SK-N-SH (cell line): Measurements from ENCODE around the gene UBL7. TPM values are rescaled to one million over a fixed set of nuclear protein-coding genes. Genes with fewer than 3 reads are reported as not detected.

ENCODE experiments used
- CTCF ChIA-PET: fragments of 300-600, 350-600 bp; formaldehyde crosslinking; extraction: SDS; loops from one replicate; lab custom pipeline; 2021; lab: Yijun Ruan, JAX
- POLR2A ChIA-PET: fragments of 350-600 bp; sonication (Branson Sonifier 250); formaldehyde crosslinking; extraction: SDS; loops from one replicate; lab custom pipeline; 2020; ENCODE audit warnings: antibody characterized with exemption, inconsistent platforms; lab: Yijun Ruan, JAX
- DNase-seq: peaks from one replicate; pipeline ENCODE4 v3.0.0; 2012
- H2AFZ ChIP-seq: fragments of 200-600 bp; sonication (generic); 2 replicates; pipeline ENCODE4 v1.8.1; 2016; ENCODE audit warnings: antibody characterized with exemption, mild to moderate bottlenecking, low read depth
- H3F3A ChIP-seq: fragments of 200-600 bp; sonication (generic); replicated peaks from 2 replicates; pipeline ENCODE3; 2016; ENCODE audit warnings: antibody characterized with exemption, mild to moderate bottlenecking; ENCODE audit not compliant: insufficient read depth
- H3K27ac ChIP-seq, 2 experiments: fragments of 200-500 bp in 1 of 2; fragments of 200-600 bp in 1 of 2; sonication (Bioruptor generic) in 1 of 2; sonication (generic), shearing (Covaris generic) in 1 of 2; 2 replicates each; pipeline versions ENCODE4 v1.5.1 to v1.6.1; 2014 to 2016; ENCODE audit warnings: low read depth in 2 of 2, inconsistent platforms in 1 of 2, low read length in 1 of 2, mild to moderate bottlenecking in 1 of 2, mixed read lengths in 1 of 2
- H3K27me3 ChIP-seq: fragments of 200-600 bp; sonication (generic), shearing (Covaris generic); 2 replicates; pipeline ENCODE4 v1.6.1; 2016; ENCODE audit warnings: mixed run types; ENCODE audit not compliant: insufficient read depth
- H3K36me3 ChIP-seq, 2 experiments: fragments of 200-500 bp in 1 of 2; fragments of 200-600 bp in 1 of 2; sonication (Bioruptor generic) in 1 of 2; sonication (generic) in 1 of 2; replicated peaks in 1 of 2; 2 replicates each; pipeline versions ENCODE3 to v1.5.1; 2014 to 2016; ENCODE audit warnings: low read length in 1 of 2, mild to moderate bottlenecking in 1 of 2; ENCODE audit not compliant: insufficient read depth in 2 of 2, control insufficient read depth in 1 of 2
- H3K4me1 ChIP-seq, 2 experiments: fragments of 200-500 bp in 1 of 2; fragments of 200-600 bp in 1 of 2; sonication (Bioruptor generic) in 1 of 2; sonication (generic), shearing (Covaris generic) in 1 of 2; 2 replicates each; pipeline versions ENCODE4 v1.5.1 to v1.6.1; 2014 to 2016; ENCODE audit warnings: low read depth in 1 of 2, low read length in 1 of 2, mixed run types in 1 of 2; ENCODE audit not compliant: insufficient read depth in 2 of 2, control insufficient read depth in 1 of 2
- H3K4me2 ChIP-seq: fragments of 200-600 bp; sonication (generic), shearing (Covaris generic); 2 replicates; pipeline ENCODE4 v1.6.1; 2017; ENCODE audit warnings: mixed run types
- H3K4me3 ChIP-seq, 2 experiments: fragments of 200-500 bp in 1 of 2; fragments of 200-600 bp in 1 of 2; sonication (Bioruptor generic) in 1 of 2; sonication (generic), shearing (Covaris generic) in 1 of 2; 2 replicates each; pipeline versions ENCODE4 v1.5.1 to v1.8.1; 2014 to 2016; ENCODE audit warnings: low read depth in 2 of 2, inconsistent platforms in 1 of 2, low read length in 1 of 2, mild to moderate bottlenecking in 1 of 2, mixed read lengths in 1 of 2, moderate library complexity in 1 of 2
- H3K79me2 ChIP-seq: fragments of 200-600 bp; sonication (generic); 2 replicates; pipeline ENCODE4 v1.8.1; 2017; ENCODE audit warnings: mild to moderate bottlenecking; ENCODE audit not compliant: insufficient read depth
- H3K9ac ChIP-seq: fragments of 200-600 bp; sonication (generic); 2 replicates; pipeline ENCODE4 v1.6.1; 2017; ENCODE audit warnings: mixed run types
- H3K9me2 ChIP-seq: fragments of 200-600 bp; sonication (generic); 2 replicates; pipeline ENCODE4 v1.6.1; 2017; ENCODE audit warnings: mixed run types
- H3K9me3 ChIP-seq: fragments of 200-600 bp; sonication (generic); 2 replicates; pipeline ENCODE4 v1.6.1; 2017; ENCODE audit warnings: mixed run types, mild to moderate bottlenecking, moderate library complexity
- H4K20me1 ChIP-seq: fragments of 200-600 bp; sonication (generic); 2 replicates; pipeline ENCODE4 v1.6.1; 2017; ENCODE audit warnings: mild to moderate bottlenecking, mixed run types; ENCODE audit not compliant: insufficient read depth
- CHD2 ChIP-seq: fragments of 150-350 bp; IDR thresholded peaks from 2 replicates; pipeline ENCODE4 v1.6.1; 2018; ENCODE audit warnings: low read length; ENCODE audit not compliant: partially characterized antibody
- ELF1 ChIP-seq: IDR thresholded peaks from 2 replicates; pipeline ENCODE4 v1.4.0; 2012
- FOXJ3 ChIP-seq: sonication (generic); formaldehyde crosslinking; IDR thresholded peaks from 2 replicates; pipeline ENCODE4 v1.5.1; 2020; ENCODE audit warnings: mild to moderate bottlenecking, missing genetic modification reagents
- FOXM1 ChIP-seq: IDR thresholded peaks from 2 replicates; pipeline ENCODE4 v1.4.0; 2012; ENCODE audit warnings: low read depth, mild to moderate bottlenecking
- GATA2 ChIP-seq: sonication (generic); formaldehyde crosslinking; IDR thresholded peaks from 2 replicates; pipeline ENCODE4 v1.5.0; 2020; ENCODE audit warnings: mild to moderate bottlenecking, missing genetic modification reagents
- MXI1 ChIP-seq: IDR thresholded peaks from 2 replicates; pipeline ENCODE4 v1.6.1; 2012; ENCODE audit warnings: mild to moderate bottlenecking, low read depth, low read length, improper control_type of control experiment
- NRF1 ChIP-seq: IDR thresholded peaks from 2 replicates; pipeline ENCODE4 v1.6.1; 2012; ENCODE audit warnings: low read depth, mild to moderate bottlenecking, low read length
- RAD21 ChIP-seq: IDR thresholded peaks from 2 replicates; pipeline ENCODE4 v1.6.1; 2012; ENCODE audit warnings: mild to moderate bottlenecking, low read length
- RCOR1 ChIP-seq: fragments of 150-350 bp; IDR thresholded peaks from 2 replicates; pipeline ENCODE4 v1.6.1; 2017; ENCODE audit warnings: antibody characterized with exemption, low read length
- RXRA ChIP-seq: IDR thresholded peaks from 2 replicates; pipeline ENCODE4 v1.4.0; 2012; ENCODE audit warnings: low read depth, mild to moderate bottlenecking, borderline replicate concordance
- SMC3 ChIP-seq: IDR thresholded peaks from 2 replicates; pipeline ENCODE4 v1.6.1; 2012; ENCODE audit warnings: low read depth, low read length, improper control_type of control experiment
- TAF1 ChIP-seq: IDR thresholded peaks from 2 replicates; pipeline ENCODE4 v1.6.1; 2012; ENCODE audit warnings: low read depth, mild to moderate bottlenecking, low read length, moderate library complexity, borderline replicate concordance
- YY1 ChIP-seq: IDR thresholded peaks from 2 replicates; pipeline ENCODE4 v1.4.0; 2012; ENCODE audit warnings: low read depth, mild to moderate bottlenecking
- WGBS: methylation state at CpG from one replicate; pipeline ENCODE4 v1.1.6; 2017; ENCODE audit warnings: low lambda C conversion rate; 5-methylcytosine and 5-hydroxymethylcytosine counted together
- polyA plus RNA-seq, 3 experiments: library from polyadenylated mRNA; depleted of rRNA; stranded (reverse); fragments of >200 nt; gene quantifications; 2 replicates each; pipeline ENCODE4 v1.2.3, GENCODE V29; 2012
- TF ChIP-seq, protein P1 (sequence below): IDR thresholded peaks from 2 replicates; pipeline ENCODE4 v1.6.1; 2012; ENCODE audit warnings: mild to moderate bottlenecking, low read depth, low read length, moderate library complexity
- TF ChIP-seq, protein P2 (sequence below): IDR thresholded peaks from 2 replicates; pipeline ENCODE4; 2012
- TF ChIP-seq, protein P3 (sequence below): fragments of 150-350 bp; IDR thresholded peaks from 2 replicates; pipeline ENCODE4 v1.6.1; 2017; ENCODE audit warnings: antibody characterized with exemption, low read length, low read depth, borderline replicate concordance
- TF ChIP-seq, protein P4 (sequence below): IDR thresholded peaks from 2 replicates; pipeline ENCODE4 v1.4.0; 2012; ENCODE audit warnings: low read depth
- TF ChIP-seq, protein P5 (sequence below): fragments of 150-350 bp; IDR thresholded peaks from 2 replicates; pipeline ENCODE4 v1.6.1; 2016; ENCODE audit warnings: mild to moderate bottlenecking, low read depth, low read length
- TF ChIP-seq, protein P6 (sequence below): IDR thresholded peaks from 2 replicates; pipeline ENCODE4 v1.4.0; 2012; ENCODE audit warnings: low read depth, borderline replicate concordance

Gene UBL7, protein sequence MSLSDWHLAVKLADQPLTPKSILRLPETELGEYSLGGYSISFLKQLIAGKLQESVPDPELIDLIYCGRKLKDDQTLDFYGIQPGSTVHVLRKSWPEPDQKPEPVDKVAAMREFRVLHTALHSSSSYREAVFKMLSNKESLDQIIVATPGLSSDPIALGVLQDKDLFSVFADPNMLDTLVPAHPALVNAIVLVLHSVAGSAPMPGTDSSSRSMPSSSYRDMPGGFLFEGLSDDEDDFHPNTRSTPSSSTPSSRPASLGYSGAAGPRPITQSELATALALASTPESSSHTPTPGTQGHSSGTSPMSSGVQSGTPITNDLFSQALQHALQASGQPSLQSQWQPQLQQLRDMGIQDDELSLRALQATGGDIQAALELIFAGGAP
- polyA plus RNA-seq (2012; rRNA removed), result 81.1 and 89.7 TPM in 2 replicates
- 60.5 and 70.6 TPM in 2 replicates for polyA plus RNA-seq (2012; cell fraction: cytosol; rRNA removed)
- 33.2 and 36.5 TPM in 2 replicates for polyA plus RNA-seq (2012; cell fraction: nucleus; rRNA removed)

DNA sequence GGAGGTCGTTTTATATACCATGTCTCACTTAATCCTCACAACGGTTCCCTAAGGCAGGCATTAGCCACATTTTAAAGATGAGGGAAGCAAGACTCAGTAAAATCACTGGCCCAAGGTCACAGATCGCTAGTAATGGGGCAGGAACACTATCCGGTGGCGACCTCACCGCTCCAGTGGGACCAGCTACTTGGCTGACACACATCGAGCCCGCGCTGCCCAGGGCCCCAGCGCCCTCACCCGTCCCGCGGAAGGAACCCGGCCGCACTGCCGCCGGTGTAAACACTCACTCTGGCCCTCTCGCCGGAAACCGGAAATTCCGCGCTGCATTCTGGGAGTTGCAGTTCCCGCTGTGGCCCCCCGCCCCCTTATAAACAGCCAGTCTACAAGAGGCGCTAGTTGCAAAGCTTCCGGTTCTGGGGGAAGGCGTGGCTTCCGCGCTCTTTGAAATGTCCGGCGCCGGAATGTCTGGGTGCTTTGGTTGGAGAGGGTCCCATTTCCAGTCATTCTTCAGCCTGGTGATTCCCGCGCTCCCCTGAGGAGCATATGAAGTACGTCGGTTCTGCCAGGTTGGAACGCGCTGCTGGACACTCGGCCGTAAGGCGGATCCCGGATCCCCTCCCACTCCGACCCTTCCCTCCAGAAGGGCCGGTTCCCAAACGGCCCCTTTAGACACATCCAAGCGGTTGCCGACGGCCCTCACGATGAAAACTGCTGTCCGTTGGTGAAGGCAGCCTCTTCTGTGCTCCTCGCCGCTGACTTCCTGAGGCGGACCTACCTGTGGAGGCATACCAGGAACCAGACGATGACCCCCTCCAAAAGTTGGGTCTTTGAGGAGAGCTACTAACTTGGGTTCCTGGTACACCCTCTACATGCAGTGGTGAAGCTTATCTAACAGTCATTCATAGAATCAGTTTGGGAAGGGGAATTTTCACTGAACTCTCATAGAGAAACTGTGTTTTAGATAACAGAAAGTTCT, at the start of gene UBL7:
Gene UBL7 (minus strand): TSS at position 290 of the 976 bp plus-strand sequence. CDS start 2,293 bp downstream, outside the sequence.
- Histone ChIP-seq H3K4me2 (peak within 1 kb of the TSS; percentile 82), H3K27ac (peak within 1 kb of the TSS; percentile 66 to 84), H4K20me1 (no peaks in the 10 kb centered on the region), H3K79me2 (peaks cover 28% of the 10 kb centered on the region), H3F3A (peaks cover 4% of the 10 kb centered on the region), H3K27me3 (no peaks in the 10 kb centered on the region), H3K4me3 (peak within 1 kb of the TSS; percentile 77 to 78), H2AFZ (peak within 1 kb of the TSS; percentile 85), H3K9me2 (no peaks in the 10 kb centered on the region), H3K9me3 (no peaks in the 10 kb centered on the region), H3K4me1 (peaks cover 0 to 6% of the 10 kb centered on the region in 2 experiments; a peak in 1 of 4 replicates), H3K9ac (peak within 1 kb of the TSS; percentile 69), H3K36me3 (peaks cover 4 to 13% of the 10 kb centered on the region in 2 experiments)
- ChIA-PET CTCF (interaction anchor here (0.8 to 36.5 kb wide), 11 partner anchors 9 to 171 kb away, joined by 3 to 779 read pairs (median 4); partner anchors contain the start of genes ARID3B and CYP11A1), POLR2A (interaction anchor here (0.5 to 1.7 kb wide), 14 partner anchors 10 to 155 kb away, joined by 3 to 10 read pairs (median 4); partner anchors contain the start of genes ARID3B and CLK3)
- DNase-seq, result peak; percentile 94
- 3% methylated on average over 8 of the region's 54 CpGs for WGBS
- TF ChIP-seq SMC3 (no peak; the same call in 1 of the 2 replicates), RXRA (no peak), TAF1 (peak; percentile 98), FOXM1 (no peak), MXI1 (peak; percentile 96), RCOR1 (peak; percentile 29; the same call in 1 of the 2 replicates), GATA2 (CRISPR knock-in tag) (no peak), YY1 (peak; percentile 52; the same call in 1 of the 2 replicates), RAD21 (peak; percentile 35), NRF1 (no peak), FOXJ3 (CRISPR knock-in tag) (peak; percentile 93), ELF1 (peak; percentile 98), CHD2 (peak; percentile 93)
- TF ChIP-seq, protein P1, sequence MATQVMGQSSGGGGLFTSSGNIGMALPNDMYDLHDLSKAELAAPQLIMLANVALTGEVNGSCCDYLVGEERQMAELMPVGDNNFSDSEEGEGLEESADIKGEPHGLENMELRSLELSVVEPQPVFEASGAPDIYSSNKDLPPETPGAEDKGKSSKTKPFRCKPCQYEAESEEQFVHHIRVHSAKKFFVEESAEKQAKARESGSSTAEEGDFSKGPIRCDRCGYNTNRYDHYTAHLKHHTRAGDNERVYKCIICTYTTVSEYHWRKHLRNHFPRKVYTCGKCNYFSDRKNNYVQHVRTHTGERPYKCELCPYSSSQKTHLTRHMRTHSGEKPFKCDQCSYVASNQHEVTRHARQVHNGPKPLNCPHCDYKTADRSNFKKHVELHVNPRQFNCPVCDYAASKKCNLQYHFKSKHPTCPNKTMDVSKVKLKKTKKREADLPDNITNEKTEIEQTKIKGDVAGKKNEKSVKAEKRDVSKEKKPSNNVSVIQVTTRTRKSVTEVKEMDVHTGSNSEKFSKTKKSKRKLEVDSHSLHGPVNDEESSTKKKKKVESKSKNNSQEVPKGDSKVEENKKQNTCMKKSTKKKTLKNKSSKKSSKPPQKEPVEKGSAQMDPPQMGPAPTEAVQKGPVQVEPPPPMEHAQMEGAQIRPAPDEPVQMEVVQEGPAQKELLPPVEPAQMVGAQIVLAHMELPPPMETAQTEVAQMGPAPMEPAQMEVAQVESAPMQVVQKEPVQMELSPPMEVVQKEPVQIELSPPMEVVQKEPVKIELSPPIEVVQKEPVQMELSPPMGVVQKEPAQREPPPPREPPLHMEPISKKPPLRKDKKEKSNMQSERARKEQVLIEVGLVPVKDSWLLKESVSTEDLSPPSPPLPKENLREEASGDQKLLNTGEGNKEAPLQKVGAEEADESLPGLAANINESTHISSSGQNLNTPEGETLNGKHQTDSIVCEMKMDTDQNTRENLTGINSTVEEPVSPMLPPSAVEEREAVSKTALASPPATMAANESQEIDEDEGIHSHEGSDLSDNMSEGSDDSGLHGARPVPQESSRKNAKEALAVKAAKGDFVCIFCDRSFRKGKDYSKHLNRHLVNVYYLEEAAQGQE, result peak; percentile 51; the same call in 1 of the 2 replicates
- TF ChIP-seq, protein P2, sequence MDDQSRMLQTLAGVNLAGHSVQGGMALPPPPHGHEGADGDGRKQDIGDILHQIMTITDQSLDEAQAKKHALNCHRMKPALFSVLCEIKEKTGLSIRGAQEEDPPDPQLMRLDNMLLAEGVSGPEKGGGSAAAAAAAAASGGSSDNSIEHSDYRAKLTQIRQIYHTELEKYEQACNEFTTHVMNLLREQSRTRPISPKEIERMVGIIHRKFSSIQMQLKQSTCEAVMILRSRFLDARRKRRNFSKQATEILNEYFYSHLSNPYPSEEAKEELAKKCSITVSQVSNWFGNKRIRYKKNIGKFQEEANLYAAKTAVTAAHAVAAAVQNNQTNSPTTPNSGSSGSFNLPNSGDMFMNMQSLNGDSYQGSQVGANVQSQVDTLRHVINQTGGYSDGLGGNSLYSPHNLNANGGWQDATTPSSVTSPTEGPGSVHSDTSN, result peak; percentile 33; the same call in 1 of the 2 replicates
- TF ChIP-seq, protein P3, sequence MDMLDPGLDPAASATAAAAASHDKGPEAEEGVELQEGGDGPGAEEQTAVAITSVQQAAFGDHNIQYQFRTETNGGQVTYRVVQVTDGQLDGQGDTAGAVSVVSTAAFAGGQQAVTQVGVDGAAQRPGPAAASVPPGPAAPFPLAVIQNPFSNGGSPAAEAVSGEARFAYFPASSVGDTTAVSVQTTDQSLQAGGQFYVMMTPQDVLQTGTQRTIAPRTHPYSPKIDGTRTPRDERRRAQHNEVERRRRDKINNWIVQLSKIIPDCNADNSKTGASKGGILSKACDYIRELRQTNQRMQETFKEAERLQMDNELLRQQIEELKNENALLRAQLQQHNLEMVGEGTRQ, result no peak
- TF ChIP-seq, protein P4, sequence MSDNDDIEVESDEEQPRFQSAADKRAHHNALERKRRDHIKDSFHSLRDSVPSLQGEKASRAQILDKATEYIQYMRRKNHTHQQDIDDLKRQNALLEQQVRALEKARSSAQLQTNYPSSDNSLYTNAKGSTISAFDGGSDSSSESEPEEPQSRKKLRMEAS, result peak; percentile 87
- TF ChIP-seq, protein P5, sequence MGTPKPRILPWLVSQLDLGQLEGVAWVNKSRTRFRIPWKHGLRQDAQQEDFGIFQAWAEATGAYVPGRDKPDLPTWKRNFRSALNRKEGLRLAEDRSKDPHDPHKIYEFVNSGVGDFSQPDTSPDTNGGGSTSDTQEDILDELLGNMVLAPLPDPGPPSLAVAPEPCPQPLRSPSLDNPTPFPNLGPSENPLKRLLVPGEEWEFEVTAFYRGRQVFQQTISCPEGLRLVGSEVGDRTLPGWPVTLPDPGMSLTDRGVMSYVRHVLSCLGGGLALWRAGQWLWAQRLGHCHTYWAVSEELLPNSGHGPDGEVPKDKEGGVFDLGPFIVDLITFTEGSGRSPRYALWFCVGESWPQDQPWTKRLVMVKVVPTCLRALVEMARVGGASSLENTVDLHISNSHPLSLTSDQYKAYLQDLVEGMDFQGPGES, result no peak
- TF ChIP-seq, protein P6, sequence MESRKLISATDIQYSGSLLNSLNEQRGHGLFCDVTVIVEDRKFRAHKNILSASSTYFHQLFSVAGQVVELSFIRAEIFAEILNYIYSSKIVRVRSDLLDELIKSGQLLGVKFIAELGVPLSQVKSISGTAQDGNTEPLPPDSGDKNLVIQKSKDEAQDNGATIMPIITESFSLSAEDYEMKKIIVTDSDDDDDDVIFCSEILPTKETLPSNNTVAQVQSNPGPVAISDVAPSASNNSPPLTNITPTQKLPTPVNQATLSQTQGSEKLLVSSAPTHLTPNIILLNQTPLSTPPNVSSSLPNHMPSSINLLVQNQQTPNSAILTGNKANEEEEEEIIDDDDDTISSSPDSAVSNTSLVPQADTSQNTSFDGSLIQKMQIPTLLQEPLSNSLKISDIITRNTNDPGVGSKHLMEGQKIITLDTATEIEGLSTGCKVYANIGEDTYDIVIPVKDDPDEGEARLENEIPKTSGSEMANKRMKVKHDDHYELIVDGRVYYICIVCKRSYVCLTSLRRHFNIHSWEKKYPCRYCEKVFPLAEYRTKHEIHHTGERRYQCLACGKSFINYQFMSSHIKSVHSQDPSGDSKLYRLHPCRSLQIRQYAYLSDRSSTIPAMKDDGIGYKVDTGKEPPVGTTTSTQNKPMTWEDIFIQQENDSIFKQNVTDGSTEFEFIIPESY, result no peak
